HepG2 (cell line): Measurements from ENCODE around the gene DSC2. TPM values are rescaled to one million over a fixed set of nuclear protein-coding genes. Genes with fewer than 3 reads are reported as not detected.
A peak's percentile ranks its signal among the peaks of the same experiment; 100 is the strongest.
"Not testable (repeated sequence)": the region's sequence is repeated elsewhere in the genome, so short reads cannot be mapped to it uniquely, and the experiment has no call there.

Experiments
- ATAC-seq: fragments of 200-7000 bp; cut with Tn5 transposase; 3 replicates; pipeline ENCODE4 v1.9.1; 2020; ENCODE audit warnings: mild to moderate bottlenecking, moderate library complexity
- BruUV-seq: library from RNA; stranded (reverse); fragments of 400-500 nt; replicated peaks from 2 replicates; lab custom pipeline; 2021; lab: Mats Ljungman, UMichigan
- CTCF ChIA-PET: fragments of 300-600 bp; formaldehyde crosslinking; extraction: SDS; loops from one replicate; lab custom pipeline; 2021; ENCODE audit warnings: low total read pairs, inconsistent platforms, low intra/inter-chr PET ratio; lab: Yijun Ruan, JAX
- POLR2A ChIA-PET: fragments of 350-600 bp; sonication (Branson Sonifier 250); formaldehyde crosslinking; loops from one replicate; lab custom pipeline; 2020; ENCODE audit warnings: antibody characterized with exemption, inconsistent platforms; lab: Yijun Ruan, JAX
- DNase-seq: peaks from one replicate; pipeline ENCODE4 v3.0.0-alpha.2; 2015; ENCODE audit warnings: low spot score
- FAIRE-seq: peaks from 3 replicates; lab custom pipeline; 2011; peaks lifted over from hg19 to GRCh38; lab: Jason Lieb, UNC
- H2AFZ ChIP-seq: one replicate; pipeline ENCODE4 v1.6.1; 2011; ENCODE audit warnings: low read length, inconsistent platforms
- H3K27ac ChIP-seq: fragments of 300-600 bp; 3 replicates; pipeline ENCODE4 v1.8.0; 2011; ENCODE audit warnings: mixed run types, mild to moderate bottlenecking, mixed read lengths, low read length, inconsistent platforms; ENCODE audit not compliant: insufficient read depth; ENCODE audit errors: extremely low read length
- H3K27me3 ChIP-seq, 2 experiments: fragments of 200-600 bp in 1 of 2; 2 replicates in 1 of 2; 3 replicates in 1 of 2; pipeline versions ENCODE4 v1.6.0 to v1.8.0; 2011; ENCODE audit warnings: low read length in 2 of 2, mild to moderate bottlenecking in 2 of 2, moderate library complexity in 2 of 2, inconsistent platforms in 1 of 2; ENCODE audit not compliant: insufficient read depth in 2 of 2, control insufficient read depth in 1 of 2
- H3K36me3 ChIP-seq, 2 experiments: fragments of 200-600 bp in 1 of 2; replicated peaks in 1 of 2; 2 replicates in 1 of 2; 3 replicates in 1 of 2; pipeline versions ENCODE4 v1.5.1 to v1.8.0; 2011; ENCODE audit warnings: low read length in 2 of 2, inconsistent platforms in 1 of 2; ENCODE audit not compliant: insufficient read depth in 2 of 2, control insufficient read depth in 1 of 2
- H3K4me1 ChIP-seq: 2 replicates; pipeline ENCODE4 v1.5.1; 2012; ENCODE audit warnings: low read length, inconsistent platforms; ENCODE audit not compliant: insufficient read depth
- H3K4me2 ChIP-seq: 2 replicates; pipeline ENCODE4 v1.6.0; 2011; ENCODE audit warnings: low read depth, low read length, inconsistent platforms
- H3K4me3 ChIP-seq, 3 experiments: fragments of 200-600 bp in 1 of 3; sonication (generic), shearing (Covaris generic) in 1 of 3; replicated peaks in 1 of 3; 2 replicates each; pipeline ENCODE4 v1.5.1; 2011 to 2016; ENCODE audit warnings: low read length in 3 of 3, inconsistent platforms in 2 of 3, low read depth in 2 of 3, mild to moderate bottlenecking in 2 of 3, control low read depth in 1 of 3, mixed read lengths in 1 of 3; ENCODE audit not compliant: insufficient read depth in 1 of 3
- H3K79me2 ChIP-seq: one replicate; pipeline ENCODE4 v1.6.1; 2011; ENCODE audit warnings: low read length, inconsistent platforms; ENCODE audit not compliant: insufficient read depth
- H3K9ac ChIP-seq: 2 replicates; pipeline ENCODE4 v1.6.0; 2011; ENCODE audit warnings: mild to moderate bottlenecking, low read depth, low read length, inconsistent platforms; ENCODE audit not compliant: insufficient read depth
- H3K9me3 ChIP-seq: 2 replicates; pipeline ENCODE4 v1.5.1; 2012; ENCODE audit warnings: mild to moderate bottlenecking, low read length
- H4K20me1 ChIP-seq: 2 replicates; pipeline ENCODE4 v1.6.0; 2011; ENCODE audit warnings: inconsistent platforms, mild to moderate bottlenecking, low read length, moderate library complexity; ENCODE audit not compliant: insufficient read depth
- ATF7 ChIP-seq, 2 experiments: fragments of 450-650 bp in 1 of 2; sonication (generic) in 1 of 2; formaldehyde crosslinking in 1 of 2; IDR thresholded peaks; 2 replicates each; pipeline versions ENCODE4 v1.4.0 to v1.6.1; 2016 to 2020; ENCODE audit warnings: antibody characterized with exemption in 1 of 2, mild to moderate bottlenecking in 1 of 2, missing genetic modification reagents in 1 of 2
- ATM ChIP-seq: fragments of 450-650 bp; IDR thresholded peaks from 2 replicates; pipeline ENCODE4 v1.7.1; 2017; ENCODE audit warnings: mild to moderate bottlenecking, borderline replicate concordance
- CREB1 ChIP-seq, 2 experiments: fragments of 450-650 bp in 1 of 2; IDR thresholded peaks; 2 replicates each; pipeline ENCODE4 v1.6.1; 2016 to 2017; ENCODE audit warnings: control low read depth in 1 of 2, mild to moderate bottlenecking in 1 of 2, missing compliant biosample characterization in 1 of 2, missing genetic modification characterization in 1 of 2
- ETV5 ChIP-seq: IDR thresholded peaks from 2 replicates; pipeline ENCODE4 v1.6.1; 2018; ENCODE audit warnings: missing biosample characterization, missing genetic modification reagents, inconsistent platforms, borderline replicate concordance
- TOPORS ChIP-seq: sonication (generic); formaldehyde crosslinking; IDR thresholded peaks from 2 replicates; pipeline ENCODE4 v1.8.0; 2023; ENCODE audit warnings: mild to moderate bottlenecking, missing genetic modification reagents
- ZNF350 ChIP-seq: sonication (generic); formaldehyde crosslinking; IDR thresholded peaks from 2 replicates; pipeline ENCODE4 v1.4.0; 2020; ENCODE audit warnings: mild to moderate bottlenecking, low read depth, missing genetic modification reagents, borderline replicate concordance
- ZNF652 ChIP-seq: IDR thresholded peaks from 2 replicates; pipeline ENCODE4 v1.6.1; 2016; ENCODE audit warnings: low read depth, borderline replicate concordance
- WGBS: methylation state at CpG from one replicate; pipeline ENCODE4 v1.1.6; 2017; ENCODE audit warnings: low lambda C conversion rate; 5-methylcytosine and 5-hydroxymethylcytosine counted together
- in situ Hi-C: cut with HindIII; loops from 2 replicates; pipeline ENCODE4 v1.10.0; 2017; ENCODE audit warnings: low pct_unique_long_range_greater_than_20kb; ENCODE audit not compliant: extremely low pct_ligation_motif_present
- intact Hi-C: fragments of 100-400 bp; cut with micrococcal nuclease; formaldehyde crosslinking; loops from one replicate; pipeline ENCODE4 v1.10.0; 2022; ENCODE audit not compliant: unreplicated experiment
- polyA plus RNA-seq, 8 experiments: library from polyadenylated mRNA; depleted of rRNA in 3 of 8; stranded (reverse) in 7 of 8; unstranded in 1 of 8; fragments of >200 nt; fragmentation: Illumina TruSeq in 4 of 8; extraction: Trizol in 4 of 8; gene quantifications; 2 replicates each; pipeline versions ENCODE4 v1.2.1 to v1.2.3, GENCODE V29; 2011 to 2016; ENCODE audit warnings: low read depth in 4 of 8, missing spikeins in 1 of 8, mixed read lengths in 1 of 8; ENCODE audit not compliant: insufficient read depth in 1 of 8
- total RNA-seq, 5 experiments: library from RNA; depleted of rRNA; stranded (reverse); fragments of >200 nt; fragmentation: Illumina TruSeq; extraction: Trizol; gene quantifications; 2 replicates each; pipeline ENCODE4 v1.2.3, GENCODE V29; 2016; ENCODE audit warnings: low read depth in 1 of 5
- TF ChIP-seq, protein P1 (sequence below): sonication (generic); formaldehyde crosslinking; IDR thresholded peaks from 2 replicates; pipeline ENCODE4 v1.4.0; 2020; ENCODE audit warnings: missing genetic modification reagents, borderline replicate concordance
- TF ChIP-seq, protein P2 (sequence below): IDR thresholded peaks from 2 replicates; pipeline ENCODE4 v1.6.1; 2012; ENCODE audit warnings: low read depth, low read length, improper control_type of control experiment

DSC2 gene
- total and polyA plus RNA-seq, 2 of the 13 experiments (the other 11 are each of a cell fraction or from before 2014, with no cell fraction given), result 7.2 to 24.9 TPM

DNA sequence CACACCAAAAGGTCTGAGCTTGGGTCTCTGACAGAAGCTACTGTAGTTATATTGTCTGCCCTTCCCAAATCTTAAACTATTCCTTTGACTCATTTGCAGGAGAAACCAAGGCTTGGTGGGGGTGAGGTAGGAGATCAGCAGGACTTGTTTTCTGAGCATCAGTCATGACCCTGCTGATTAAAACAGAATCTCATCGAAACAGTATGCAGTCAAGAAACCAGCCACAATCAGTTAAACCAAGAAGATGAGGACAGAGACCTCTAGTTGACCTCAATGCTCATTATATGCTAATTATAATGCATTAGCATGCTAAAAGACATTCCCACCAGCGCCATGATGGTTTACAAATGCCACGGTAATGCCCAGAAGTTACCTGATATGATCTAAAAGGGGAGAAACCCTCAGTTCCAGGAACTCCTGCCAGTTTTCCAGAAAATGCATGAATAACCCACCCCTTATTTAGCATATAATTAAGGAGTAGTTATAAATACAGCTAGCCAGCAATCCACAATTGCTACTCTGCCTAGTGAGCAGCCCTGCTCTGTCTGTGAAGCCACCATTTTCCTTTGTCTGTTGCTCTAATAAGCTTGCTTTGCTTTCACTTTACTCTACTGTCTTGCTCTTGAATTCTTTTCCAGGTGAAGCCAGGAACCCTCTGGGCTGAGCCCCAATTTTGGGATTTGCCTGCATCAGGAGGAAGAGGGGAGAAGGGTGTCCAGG, 86.3 kb downstream of the DSC2 start:
- in situ Hi-C loops (no loop called here), intact Hi-C loops (no loop called here)
- H3K9ac ChIP-seq, result no peak overlapping the region
- ATAC-seq, result no peak
- H3K79me2 ChIP-seq, result no peaks in the 10 kb centered on the region
- WGBS, result 34% methylated on average over 3 of the region's 3 CpGs
- H3K4me3 ChIP-seq, result no peak overlapping the region
- no peaks in the 10 kb centered on the region for H3K27me3 ChIP-seq
- FAIRE-seq, result no peak
- TF ChIP-seq ZNF350 (CRISPR knock-in tag) (no peak), ATM (no peak), TOPORS (CRISPR knock-in tag) (no peak), ETV5 (no peak)
- TF ChIP-seq, protein P1, sequence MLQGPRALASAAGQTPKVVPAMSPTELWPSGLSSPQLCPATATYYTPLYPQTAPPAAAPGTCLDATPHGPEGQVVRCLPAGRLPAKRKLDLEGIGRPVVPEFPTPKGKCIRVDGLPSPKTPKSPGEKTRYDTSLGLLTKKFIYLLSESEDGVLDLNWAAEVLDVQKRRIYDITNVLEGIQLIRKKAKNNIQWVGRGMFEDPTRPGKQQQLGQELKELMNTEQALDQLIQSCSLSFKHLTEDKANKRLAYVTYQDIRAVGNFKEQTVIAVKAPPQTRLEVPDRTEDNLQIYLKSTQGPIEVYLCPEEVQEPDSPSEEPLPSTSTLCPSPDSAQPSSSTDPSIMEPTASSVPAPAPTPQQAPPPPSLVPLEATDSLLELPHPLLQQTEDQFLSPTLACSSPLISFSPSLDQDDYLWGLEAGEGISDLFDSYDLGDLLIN (CRISPR knock-in tag), result no peak
- no peaks in the 10 kb centered on the region for H3K9me3 ChIP-seq
- ChIA-PET CTCF (no interaction called here), POLR2A (no interaction called here)
- no peaks in the 10 kb centered on the region for H3K36me3 ChIP-seq
- H4K20me1 ChIP-seq, result no peaks in the 10 kb centered on the region
- DNase-seq, result no peak
- no peak overlapping the region for H3K27ac ChIP-seq
- no peaks in the 10 kb centered on the region for H3K4me1 ChIP-seq
- no peak overlapping the region for H3K4me2 ChIP-seq
- H2AFZ ChIP-seq, result no peak overlapping the region
- no TSS peak for BruUV-seq

DNA sequence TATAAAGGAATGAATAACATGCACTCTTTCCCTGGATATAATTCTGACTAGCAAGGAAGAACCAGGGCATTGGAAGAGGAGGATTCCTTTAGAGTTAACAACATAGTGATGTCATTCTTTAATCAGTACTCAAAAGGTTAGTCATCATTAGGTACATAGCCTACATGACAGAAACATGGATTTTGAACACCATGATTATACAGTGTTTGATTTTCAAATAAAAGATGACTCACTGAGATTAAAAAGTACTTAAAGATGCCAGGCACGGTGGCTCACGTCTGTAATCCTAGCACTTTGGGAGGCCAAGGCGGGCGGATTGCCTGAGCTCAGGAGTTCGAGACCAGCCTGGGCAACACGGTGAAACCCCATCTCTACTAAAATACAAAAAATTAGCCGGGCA, 90.8 kb downstream of the DSC2 start:
- H3K4me2 ChIP-seq; in situ Hi-C loops; H3K4me1 ChIP-seq; H3K27ac ChIP-seq; H3K9ac ChIP-seq; CTCF ChIA-PET; ATAC-seq; H4K20me1 ChIP-seq; intact Hi-C loops; H3K4me3 ChIP-seq; H3K36me3 ChIP-seq; H3K79me2 ChIP-seq; POLR2A ChIA-PET; H3K9me3 ChIP-seq; BruUV-seq; H3K27me3 ChIP-seq; FAIRE-seq; H2AFZ ChIP-seq; TF ChIP-seq ATF7, CREB1 (CRISPR knock-in tag; IDR thresholded peaks at IDR 0.05): not testable (repeated sequence)
- peak; percentile 40; the same call in 1 of the 2 replicates for TF ChIP-seq ZNF652
- TF ChIP-seq, protein P2, sequence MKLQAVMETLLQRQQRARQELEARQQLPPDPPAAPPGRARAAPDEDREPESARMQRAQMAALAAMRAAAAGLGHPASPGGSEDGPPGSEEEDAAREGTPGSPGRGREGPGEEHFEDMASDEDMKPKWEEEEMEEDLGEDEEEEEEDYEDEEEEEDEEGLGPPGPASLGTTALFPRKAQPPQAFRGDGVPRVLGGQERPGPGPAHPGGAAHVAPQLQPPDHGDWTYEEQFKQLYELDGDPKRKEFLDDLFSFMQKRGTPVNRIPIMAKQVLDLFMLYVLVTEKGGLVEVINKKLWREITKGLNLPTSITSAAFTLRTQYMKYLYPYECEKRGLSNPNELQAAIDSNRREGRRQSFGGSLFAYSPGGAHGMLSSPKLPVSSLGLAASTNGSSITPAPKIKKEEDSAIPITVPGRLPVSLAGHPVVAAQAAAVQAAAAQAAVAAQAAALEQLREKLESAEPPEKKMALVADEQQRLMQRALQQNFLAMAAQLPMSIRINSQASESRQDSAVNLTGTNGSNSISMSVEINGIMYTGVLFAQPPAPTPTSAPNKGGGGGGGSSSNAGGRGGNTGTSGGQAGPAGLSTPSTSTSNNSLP, result peak; percentile 29; the same call in 1 of the 2 replicates
- TF ChIP-seq ATF7 (IDR thresholded peaks at IDR 0.05), result peak; percentile 85
- TF ChIP-seq CREB1 (IDR thresholded peaks at IDR 0.05), result peak; percentile 75
- WGBS, result 40% methylated on average over 7 of the region's 7 CpGs
- peak; percentile 58 for DNase-seq
